GM19240 (cell line): Measurements from ENCODE around the gene DNTT.

Experiments
- DNase-seq: peaks from one replicate; pipeline ENCODE4 v3.0.0; 2011; ENCODE audit warnings: low spot score; ENCODE audit not compliant: insufficient read length

Gene DNTT

GRCh38 chr10:96342402-96342801, 38.2 kb downstream of the DNTT start:
- DNase-seq: no peak

DNA sequence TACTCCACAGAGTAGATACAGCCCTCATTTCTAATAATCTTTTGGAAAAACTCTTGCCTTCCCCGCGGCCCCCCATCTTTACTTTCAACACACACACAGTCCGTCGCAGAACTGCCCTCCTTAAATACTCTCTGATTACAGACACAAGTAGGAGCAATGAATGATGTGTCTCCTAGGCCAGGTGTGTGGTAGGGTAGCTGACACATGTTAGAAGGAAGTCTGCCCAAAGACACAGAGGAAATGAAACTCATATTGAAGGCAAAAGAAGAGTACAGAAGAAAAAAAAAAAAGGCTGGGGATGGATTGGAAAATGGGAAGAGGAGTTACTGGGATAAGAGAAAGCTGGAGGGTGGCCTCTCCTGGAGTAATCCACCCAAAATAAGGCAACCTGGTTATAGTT, 39.9 kb downstream of the DNTT start:
- DNase-seq: no peak

GRCh38 chr10:96345222-96345621, 41.0 kb downstream of the DNTT start:
- DNase-seq: no peak

GRCh38 chr10:96346295-96346694, 42.1 kb downstream of the DNTT start:
- no peak for DNase-seq

DNA sequence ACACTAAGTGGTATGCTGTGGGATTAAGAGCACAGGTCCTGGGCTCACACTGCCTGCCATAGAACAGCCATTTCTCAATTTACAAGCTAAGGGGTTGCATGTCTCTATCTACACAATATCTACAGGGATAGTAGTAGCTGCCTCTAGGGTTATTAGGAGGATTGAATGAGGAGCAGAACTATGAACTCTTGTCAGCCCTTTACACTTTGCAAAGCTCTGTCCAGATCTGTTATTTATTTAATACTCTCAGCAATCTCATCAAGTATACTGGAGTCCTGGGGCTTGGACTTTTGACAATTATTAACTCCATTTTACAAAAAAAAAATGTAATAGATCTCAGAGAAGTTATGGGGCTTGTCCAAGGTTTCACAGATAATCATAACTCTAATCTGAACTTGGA, 47.8 kb downstream of the DNTT start:
- no peak for DNase-seq

GRCh38 chr10:96352582-96352981, 48.3 kb downstream of the DNTT start:
- DNase-seq: no peak

DNA sequence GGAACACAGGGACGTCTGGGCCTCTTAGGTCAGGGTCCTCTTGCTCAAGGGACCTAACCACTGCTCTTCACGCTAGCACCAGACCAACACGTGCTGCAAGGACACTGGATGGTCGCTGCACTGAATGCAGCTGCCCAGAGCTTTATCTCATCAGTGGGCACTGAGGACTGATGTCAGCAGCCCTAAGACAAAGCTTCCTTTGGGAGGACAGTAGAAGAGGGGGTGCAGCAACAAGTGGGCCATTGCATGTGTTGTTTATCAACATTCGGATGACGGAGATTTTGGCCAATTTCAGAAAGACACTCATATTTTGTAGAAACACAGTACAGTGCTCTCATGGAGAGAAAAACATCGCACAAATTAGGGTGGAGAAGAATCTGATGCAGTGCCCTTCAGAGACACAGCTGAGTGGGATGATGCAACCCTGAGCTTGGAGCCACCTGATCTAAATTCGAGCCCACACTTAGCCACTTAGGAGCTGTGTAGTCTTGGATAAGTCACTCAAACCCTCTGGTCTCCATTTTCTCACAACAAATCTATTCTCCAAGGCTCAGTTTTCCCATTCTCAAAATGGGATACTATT, 52.9 kb downstream of the DNTT start:
- no peak for DNase-seq

DNA sequence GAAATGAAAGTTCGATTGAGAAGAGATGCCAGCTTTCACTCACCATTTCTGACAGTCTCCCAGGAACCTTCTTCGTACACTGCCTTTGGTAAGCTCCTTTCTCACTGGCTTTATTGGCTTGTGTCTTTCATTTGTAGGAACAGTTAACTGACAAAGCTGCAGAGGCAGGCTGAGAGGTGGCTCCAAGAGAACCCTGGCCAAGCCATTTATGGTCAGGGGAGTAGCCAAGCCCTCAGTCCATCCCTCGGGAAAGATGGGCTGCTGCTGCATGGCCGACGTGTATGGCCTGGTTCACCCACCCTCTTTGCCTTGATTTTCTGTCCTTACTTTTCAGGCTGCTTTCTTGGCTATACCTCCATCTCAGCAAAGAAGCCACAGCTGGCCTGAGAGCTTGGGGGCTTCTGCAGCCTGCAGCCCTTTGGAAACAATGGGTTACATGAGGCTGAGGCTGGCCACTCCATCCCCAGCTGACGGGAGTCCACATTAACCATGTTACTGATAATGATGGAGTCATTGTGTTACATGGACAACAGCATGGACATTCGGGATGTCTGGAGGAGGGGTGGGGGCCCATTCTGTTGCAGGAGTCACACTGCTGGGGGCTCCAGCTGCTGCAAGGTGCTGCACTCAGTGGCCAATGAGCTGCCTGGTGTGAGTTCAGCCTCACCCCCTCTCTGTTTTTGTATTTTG, 54.8 kb downstream of the DNTT start, which contains the start of gene OPALIN:
Gene OPALIN (minus strand): TSS at position 152 of the 690 bp plus-strand sequence. CDS start 106 bp downstream, at position 46.
- DNase-seq: no peak

GRCh38 chr10:96359616-96360015, 55.4 kb downstream of the DNTT start:
- no peak for DNase-seq

GRCh38 chr10:96360331-96360730, 56.1 kb downstream of the DNTT start:
- DNase-seq: no peak

DNA sequence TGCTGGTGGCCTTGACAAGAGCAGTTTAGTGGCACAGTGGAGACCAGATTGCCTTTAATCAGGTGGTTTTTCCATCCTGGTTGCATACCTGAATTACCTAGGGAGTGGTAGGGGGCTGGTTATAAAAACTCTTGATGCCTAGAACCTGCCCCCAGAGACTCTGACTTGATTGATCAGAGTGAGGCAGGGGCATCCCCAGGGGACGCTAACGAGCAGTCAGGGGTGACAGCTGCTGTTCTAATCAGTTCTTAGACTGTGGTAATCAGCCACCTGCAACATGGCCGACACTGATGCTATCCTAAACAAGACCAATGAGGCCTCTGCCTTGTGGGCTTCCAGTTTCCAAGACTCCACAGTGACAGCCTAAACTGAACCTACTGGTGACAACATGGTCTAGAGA, 56.5 kb downstream of the DNTT start:
- no peak for DNase-seq

GRCh38 chr10:96365571-96365970, 61.3 kb downstream of the DNTT start:
- no peak for DNase-seq

GRCh38 chr10:96366508-96366907, 62.3 kb downstream of the DNTT start:
- DNase-seq: no peak

DNA sequence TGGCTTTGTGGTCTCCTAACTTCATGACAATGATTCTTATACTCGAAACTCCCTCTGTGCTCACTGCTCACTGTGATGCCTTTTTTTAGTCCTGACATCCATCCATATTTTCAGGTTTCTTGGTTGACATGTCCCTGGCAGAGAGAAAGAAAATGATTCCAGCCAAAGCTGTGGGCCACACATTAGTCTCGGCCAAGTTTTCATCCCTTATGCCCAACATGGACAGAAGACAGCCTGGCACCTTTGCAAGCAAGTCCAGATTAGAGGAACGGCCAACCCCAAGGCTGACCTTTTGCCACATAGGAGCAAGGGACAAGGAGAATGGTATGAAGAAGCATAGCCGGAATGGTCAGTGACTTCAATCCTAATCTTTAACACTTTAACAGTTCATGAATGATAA, 63.2 kb downstream of the DNTT start:
- DNase-seq: no peak

GRCh38 chr10:96368971-96369370, 64.7 kb downstream of the DNTT start:
- DNase-seq: no peak

GRCh38 chr10:96369890-96370583, 65.8 kb downstream of the DNTT start:
- DNase-seq: no peak

DNA sequence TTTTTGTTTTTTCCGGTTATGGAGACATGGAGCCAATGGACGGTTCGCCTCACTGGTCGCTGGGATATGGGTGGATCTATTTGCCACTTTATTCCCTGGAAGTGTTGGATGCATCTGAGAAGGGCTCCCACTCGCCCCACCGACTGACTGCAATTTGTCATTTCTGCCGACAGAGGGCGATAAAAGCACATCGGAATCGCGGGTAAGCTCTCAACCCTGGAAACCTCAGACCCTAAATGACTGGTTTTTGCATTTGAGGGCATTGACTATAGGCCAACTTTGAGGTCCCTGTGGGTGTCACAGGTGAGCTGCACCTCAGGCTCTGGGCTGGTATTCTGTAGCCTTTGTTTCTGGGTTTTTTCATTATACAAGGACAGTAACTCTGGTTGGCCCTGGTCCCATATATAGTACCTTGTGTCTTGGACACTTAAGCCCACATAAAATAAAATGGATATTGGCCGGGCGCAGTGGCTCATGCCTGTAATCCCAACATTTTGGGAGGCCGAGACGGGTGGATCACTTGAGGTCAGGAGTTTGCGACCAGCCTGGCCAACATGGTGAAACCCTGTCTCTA, 66.4 kb downstream of the DNTT start:
- peak; percentile 23 for DNase-seq

DNA sequence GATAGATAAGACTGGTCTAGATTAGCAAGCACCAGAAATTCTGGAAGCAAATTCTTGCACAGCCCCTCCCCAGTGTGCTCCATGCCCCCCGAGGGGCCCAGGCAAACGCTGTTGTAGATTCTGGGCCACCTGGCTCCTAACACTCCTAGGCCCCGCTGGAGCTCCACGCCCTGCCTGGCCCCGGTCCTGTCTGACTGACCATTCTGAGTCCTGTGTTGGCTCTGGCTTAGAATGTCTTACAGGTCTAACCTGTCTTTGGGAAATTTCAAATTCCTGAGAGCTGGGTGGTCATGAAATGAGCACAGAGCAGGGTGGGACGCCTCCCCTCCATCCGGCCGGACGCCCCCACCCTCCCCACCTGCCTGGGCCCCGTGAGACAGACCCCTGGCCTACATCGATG, 67.1 kb downstream of the DNTT start:
- no peak for DNase-seq

- no peak for DNase-seq
Observed at GRCh38 chr10:96374004-96374403, 69.8 kb downstream of the DNTT start.

- no peak for DNase-seq
Observed at GRCh38 chr10:96374639-96374984, 70.4 kb downstream of the DNTT start.

GRCh38 chr10:96374985-96375830, 71.0 kb downstream of the DNTT start:
- DNase-seq: peak; percentile 93

GRCh38 chr10:96376483-96376882, 72.2 kb downstream of the DNTT start:
- DNase-seq: peak; percentile 48
